ENCODE measurements around the gene RAI1.

RAI1 gene

DNA sequence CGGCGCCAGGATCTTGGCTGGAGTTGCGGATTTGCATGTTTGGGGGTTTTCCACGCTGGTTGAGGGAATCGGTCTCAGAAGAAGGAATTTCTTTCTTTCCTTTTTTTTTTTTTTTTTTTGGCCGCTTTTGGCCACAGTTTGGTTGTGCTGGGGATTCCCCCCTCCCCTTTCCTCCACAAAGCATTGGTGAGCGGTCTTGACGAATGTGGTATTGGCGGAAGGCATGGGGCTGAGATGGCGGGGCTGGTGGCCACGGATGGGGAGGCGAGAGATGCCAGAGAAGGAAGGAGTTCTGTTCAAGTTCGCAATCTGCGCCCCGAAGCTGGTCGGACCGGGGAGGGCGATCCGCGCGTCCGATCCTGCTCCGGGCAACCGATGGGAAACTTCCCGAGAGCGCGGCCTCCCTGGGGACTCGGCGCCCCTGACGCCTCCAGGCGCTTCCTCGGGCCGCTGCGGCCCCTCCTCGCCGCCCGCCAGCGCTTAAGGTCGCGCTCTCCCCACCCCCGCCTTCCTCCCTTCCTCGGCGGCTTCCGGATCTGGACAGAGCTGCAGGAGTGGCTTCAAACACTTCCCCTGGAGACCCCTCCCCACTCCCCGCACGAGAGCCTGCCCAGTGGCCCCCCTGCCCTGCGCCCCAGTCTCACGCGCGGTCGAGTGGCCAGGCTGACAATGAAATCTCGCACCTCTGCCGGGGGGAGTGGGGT is 43.2 kb downstream of the RAI1 start:
- Histone ChIP-seq H3K36me3 (ENCODE audit: control insufficient read depth, insufficient read depth, low read length) (no peaks in the 10 kb centered on the region), H3K4me1 (ENCODE audit: control insufficient read depth, insufficient read depth, low read length, poor library complexity, severe bottlenecking) (peaks cover 17% of the 10 kb centered on the region), H3K27me3 (replicated peaks; ENCODE audit: control insufficient read depth, insufficient read depth, low read length, poor library complexity, severe bottlenecking) (peaks cover 5% of the 10 kb centered on the region), H3K27ac (ENCODE audit: insufficient read depth, low read length, poor library complexity, severe bottlenecking) (no peak overlapping the region), H3K9me3 (ENCODE audit: control insufficient read depth, low read length) (no peaks in the 10 kb centered on the region), H3K4me3 (ENCODE audit: insufficient read depth, low read depth, low read length, poor library complexity, severe bottlenecking) (peak overlapping the region; percentile 66)
- DNase-seq: no peak

DNA sequence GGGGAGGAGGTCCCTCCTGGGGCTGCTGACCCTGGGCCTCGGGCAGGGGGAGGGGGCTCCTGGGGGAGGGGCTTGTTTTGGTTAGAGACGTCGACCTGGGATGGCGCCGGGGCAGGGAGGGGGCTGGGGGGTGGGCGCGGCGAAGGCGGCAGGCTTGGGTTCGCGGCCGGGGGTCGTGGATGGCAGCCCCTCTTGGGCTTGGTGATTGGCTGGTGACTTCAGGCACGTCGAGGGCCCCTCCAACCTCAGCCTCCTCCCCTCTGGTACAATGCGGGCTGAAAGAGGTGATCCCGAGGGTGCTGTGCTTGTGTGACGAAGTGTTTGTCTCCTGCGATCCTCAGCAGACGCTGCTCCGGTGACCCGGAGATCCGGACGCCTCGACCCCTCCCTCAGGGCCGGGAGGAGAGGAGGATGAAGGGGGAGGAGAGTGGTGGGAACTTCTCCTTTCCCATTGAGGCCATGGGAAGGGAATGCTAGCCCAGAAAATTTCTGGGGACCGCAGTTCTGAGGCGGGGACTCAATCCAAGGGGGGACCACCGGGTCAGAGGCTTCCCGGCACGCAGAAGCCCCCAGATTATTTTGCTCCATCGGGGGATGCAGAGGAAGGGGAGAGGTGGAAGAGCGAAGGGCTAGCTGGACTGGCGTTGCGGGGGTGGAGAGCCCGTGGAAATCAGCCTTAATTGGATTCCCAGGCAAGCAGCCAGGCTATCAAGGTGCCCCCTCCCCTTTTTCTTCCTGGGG is 43.9 kb downstream of the RAI1 start:
- peaks cover 5% of the 10 kb centered on the region for H3K27me3 ChIP-seq (replicated peaks; ENCODE audit: control insufficient read depth, insufficient read depth, low read length, poor library complexity, severe bottlenecking)
- H3K9me3 ChIP-seq (ENCODE audit: control insufficient read depth, low read length): no peaks in the 10 kb centered on the region
- H3K36me3 ChIP-seq (ENCODE audit: control insufficient read depth, insufficient read depth, low read length): no peaks in the 10 kb centered on the region
- H3K4me3 ChIP-seq (ENCODE audit: insufficient read depth, low read depth, low read length, poor library complexity, severe bottlenecking): peak overlapping the region; percentile 66
- H3K4me1 ChIP-seq (ENCODE audit: control insufficient read depth, insufficient read depth, low read length, poor library complexity, severe bottlenecking): peaks cover 17% of the 10 kb centered on the region
- no peak for DNase-seq
- H3K27ac ChIP-seq (ENCODE audit: insufficient read depth, low read length, poor library complexity, severe bottlenecking): no peak overlapping the region

DNA sequence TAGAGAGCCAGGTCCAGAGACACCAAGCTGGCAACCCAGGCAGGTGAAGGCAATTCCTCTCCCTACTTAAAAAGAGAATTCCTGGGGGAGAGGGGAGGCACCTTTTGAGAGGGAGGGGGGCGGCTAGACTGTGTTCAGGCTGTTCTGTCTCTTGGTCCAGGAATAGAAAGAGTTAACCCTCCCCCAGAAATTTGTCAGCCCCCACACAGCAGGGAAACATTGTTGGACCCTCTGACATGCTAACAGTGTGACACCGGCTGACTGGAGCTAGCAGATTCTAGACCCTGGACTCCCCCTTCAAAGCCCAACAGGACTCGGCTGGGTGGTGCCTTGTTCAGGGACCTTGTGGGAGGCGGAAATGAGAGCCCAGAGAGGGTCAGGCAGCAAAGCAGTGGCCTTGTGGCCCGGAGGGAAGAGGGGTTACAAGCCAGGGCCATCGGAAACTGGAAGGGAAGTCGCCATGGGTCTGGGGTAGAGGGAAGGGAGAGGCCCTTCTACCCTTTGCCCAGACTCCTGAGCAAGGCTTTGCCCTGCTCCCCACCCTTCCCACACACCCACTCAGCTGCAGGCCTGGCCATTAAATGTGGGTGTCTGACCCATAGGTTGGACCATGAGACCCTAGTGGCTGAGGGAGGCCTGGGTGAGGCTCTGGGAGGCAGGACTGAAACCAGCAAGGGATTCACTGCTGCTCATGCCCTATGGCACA is 44.6 kb downstream of the RAI1 start:
- no peak overlapping the region for H3K27ac ChIP-seq (ENCODE audit: insufficient read depth, low read length, poor library complexity, severe bottlenecking)
- DNase-seq: no peak
- H3K36me3 ChIP-seq (ENCODE audit: control insufficient read depth, insufficient read depth, low read length): no peaks in the 10 kb centered on the region
- no peaks in the 10 kb centered on the region for H3K9me3 ChIP-seq (ENCODE audit: control insufficient read depth, low read length)
- H3K4me3 ChIP-seq (ENCODE audit: insufficient read depth, low read depth, low read length, poor library complexity, severe bottlenecking): no peak overlapping the region
- H3K4me1 ChIP-seq (ENCODE audit: control insufficient read depth, insufficient read depth, low read length, poor library complexity, severe bottlenecking): peaks cover 17% of the 10 kb centered on the region
- peaks cover 1% of the 10 kb centered on the region for H3K27me3 ChIP-seq (replicated peaks; ENCODE audit: control insufficient read depth, insufficient read depth, low read length, poor library complexity, severe bottlenecking)

DNA sequence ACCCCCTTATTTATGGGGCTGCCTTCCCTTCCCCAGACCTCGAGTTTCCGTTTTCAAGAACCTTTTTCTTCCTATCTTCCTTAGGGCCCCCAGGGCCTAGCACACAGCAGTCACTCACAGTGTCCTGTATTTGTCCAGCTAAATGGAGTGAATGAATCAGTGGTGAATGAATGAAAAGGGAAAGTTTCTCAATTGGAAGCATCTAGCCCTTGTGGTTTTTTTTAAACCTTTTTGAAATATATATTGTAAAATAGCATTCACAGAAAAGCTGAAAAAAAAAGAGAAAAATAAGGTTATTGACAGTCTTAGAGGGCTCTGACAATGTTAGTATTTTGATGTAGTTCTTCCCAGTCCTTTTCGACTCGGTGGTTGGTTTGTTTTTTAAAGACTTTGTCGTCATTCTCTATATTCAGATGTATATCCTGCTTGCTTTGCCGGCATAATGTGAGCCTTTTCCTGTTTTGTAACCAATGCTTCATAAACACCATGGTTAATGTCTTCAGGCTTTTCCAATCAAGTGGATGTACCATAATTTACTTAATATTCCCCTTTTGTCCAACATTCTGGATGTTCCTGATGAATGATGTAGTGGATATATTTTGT is 45.3 kb downstream of the RAI1 start:
- H3K36me3 ChIP-seq (ENCODE audit: control insufficient read depth, insufficient read depth, low read length): no peaks in the 10 kb centered on the region
- H3K27me3 ChIP-seq (replicated peaks; ENCODE audit: control insufficient read depth, insufficient read depth, low read length, poor library complexity, severe bottlenecking): no peaks in the 10 kb centered on the region
- no peaks in the 10 kb centered on the region for H3K9me3 ChIP-seq (ENCODE audit: control insufficient read depth, low read length)
- no peak overlapping the region for H3K27ac ChIP-seq (ENCODE audit: insufficient read depth, low read length, poor library complexity, severe bottlenecking)
- no peak for DNase-seq
- H3K4me3 ChIP-seq (ENCODE audit: insufficient read depth, low read depth, low read length, poor library complexity, severe bottlenecking): no peak overlapping the region
- peaks cover 17% of the 10 kb centered on the region for H3K4me1 ChIP-seq (ENCODE audit: control insufficient read depth, insufficient read depth, low read length, poor library complexity, severe bottlenecking)

DNA sequence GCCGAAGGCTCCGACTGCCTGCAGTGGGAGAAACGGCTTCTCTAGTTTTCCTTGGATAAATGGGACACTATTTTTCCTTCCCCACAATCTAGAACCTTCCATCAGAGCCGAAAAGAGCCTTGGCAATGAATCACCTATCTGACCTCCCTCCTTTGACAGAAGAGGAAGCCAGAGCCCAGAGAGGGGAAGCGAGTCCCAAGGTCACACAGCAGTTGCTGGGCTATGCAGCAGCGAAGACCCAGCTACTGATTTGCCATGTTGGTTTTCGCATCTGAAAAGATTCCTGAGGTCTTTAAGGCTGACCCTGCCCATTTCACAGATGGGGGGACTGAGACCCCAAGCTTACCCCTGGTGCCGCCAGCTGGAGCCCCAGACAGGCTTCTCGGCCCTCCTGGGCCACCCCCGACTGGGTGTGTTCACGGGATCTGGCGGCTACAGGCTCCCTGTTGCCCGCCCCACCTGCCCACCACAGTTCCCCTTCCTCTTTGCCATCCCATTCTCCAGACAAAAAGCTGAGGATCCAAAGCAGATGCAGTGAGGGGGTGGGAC is 45.9 kb downstream of the RAI1 start:
- Histone ChIP-seq H3K4me1 (ENCODE audit: control insufficient read depth, insufficient read depth, low read length, poor library complexity, severe bottlenecking) (peaks cover 12% of the 10 kb centered on the region), H3K4me3 (ENCODE audit: insufficient read depth, low read depth, low read length, poor library complexity, severe bottlenecking) (no peak overlapping the region), H3K27me3 (replicated peaks; ENCODE audit: control insufficient read depth, insufficient read depth, low read length, poor library complexity, severe bottlenecking) (no peaks in the 10 kb centered on the region), H3K27ac (ENCODE audit: insufficient read depth, low read length, poor library complexity, severe bottlenecking) (no peak overlapping the region), H3K36me3 (ENCODE audit: control insufficient read depth, insufficient read depth, low read length) (no peaks in the 10 kb centered on the region), H3K9me3 (ENCODE audit: control insufficient read depth, low read length) (no peaks in the 10 kb centered on the region)
- DNase-seq: no peak

DNA sequence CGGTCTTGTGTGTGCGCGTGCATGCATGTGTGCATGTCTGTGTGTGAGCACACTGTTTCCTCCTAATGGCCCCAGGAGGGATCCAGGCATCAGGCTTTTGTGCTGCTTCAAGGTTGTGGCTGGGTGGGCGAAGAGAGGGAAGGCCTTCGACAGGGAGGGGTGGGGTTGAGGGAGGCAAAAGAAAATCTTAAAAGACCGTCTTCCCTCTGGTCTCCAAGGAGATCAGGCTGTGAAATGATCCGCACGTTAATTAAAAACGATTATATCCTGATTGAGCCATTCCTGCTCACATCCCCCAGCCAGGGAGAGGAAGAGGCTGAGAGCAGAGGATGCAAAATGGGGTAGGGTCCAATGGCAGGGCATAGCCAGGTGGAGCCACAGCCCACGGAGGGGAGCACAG is 46.9 kb downstream of the RAI1 start:
- H3K27ac ChIP-seq (ENCODE audit: insufficient read depth, low read length, poor library complexity, severe bottlenecking): no peak overlapping the region
- no peak for DNase-seq

DNA sequence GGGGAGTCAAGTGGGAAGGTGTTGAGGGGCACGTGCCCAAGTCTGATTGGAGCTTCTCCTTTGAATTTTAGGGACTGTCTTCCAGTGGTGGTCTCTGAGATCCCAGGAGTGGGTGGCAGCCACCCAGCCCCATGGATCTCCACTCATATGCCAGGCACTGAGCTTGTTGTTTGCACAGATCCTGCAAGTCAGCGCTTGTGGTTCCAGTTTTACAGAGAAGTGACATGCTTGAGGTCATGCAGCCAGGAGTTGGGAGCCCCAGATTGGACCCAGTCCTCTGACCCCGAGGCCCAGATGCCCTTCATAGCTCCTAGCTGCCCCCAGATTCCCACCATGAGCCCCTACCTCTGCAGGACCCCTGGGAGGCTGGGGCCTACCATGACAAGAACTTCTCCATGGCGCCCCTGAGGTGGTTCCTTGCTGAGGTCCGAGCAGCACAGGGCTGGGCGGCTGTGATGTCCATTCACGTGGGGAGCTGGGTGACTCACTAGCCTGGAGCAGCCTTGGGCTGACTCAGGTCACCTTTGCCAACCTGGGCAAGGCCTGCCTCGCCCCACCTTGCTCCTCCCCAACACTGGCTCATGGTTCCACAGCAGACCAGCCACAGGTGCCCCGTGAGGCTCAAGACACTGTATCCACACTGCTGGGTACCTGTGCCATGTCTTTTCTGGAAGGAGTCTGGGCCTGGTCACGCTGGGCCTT is 47.4 kb downstream of the RAI1 start:
- no peaks in the 10 kb centered on the region for H3K9me3 ChIP-seq (ENCODE audit: control insufficient read depth, low read length)

More for the DNA sequence above, 46.9 kb downstream of the RAI1 start:
- Histone ChIP-seq H3K9me3 (ENCODE audit: control insufficient read depth, low read length) (no peaks in the 10 kb centered on the region), H3K4me1 (ENCODE audit: control insufficient read depth, insufficient read depth, low read length, poor library complexity, severe bottlenecking) (peaks cover 3% of the 10 kb centered on the region), H3K27me3 (replicated peaks; ENCODE audit: control insufficient read depth, insufficient read depth, low read length, poor library complexity, severe bottlenecking) (no peaks in the 10 kb centered on the region), H3K4me3 (ENCODE audit: insufficient read depth, low read depth, low read length, poor library complexity, severe bottlenecking) (no peak overlapping the region), H3K36me3 (ENCODE audit: control insufficient read depth, insufficient read depth, low read length) (no peaks in the 10 kb centered on the region)

DNA sequence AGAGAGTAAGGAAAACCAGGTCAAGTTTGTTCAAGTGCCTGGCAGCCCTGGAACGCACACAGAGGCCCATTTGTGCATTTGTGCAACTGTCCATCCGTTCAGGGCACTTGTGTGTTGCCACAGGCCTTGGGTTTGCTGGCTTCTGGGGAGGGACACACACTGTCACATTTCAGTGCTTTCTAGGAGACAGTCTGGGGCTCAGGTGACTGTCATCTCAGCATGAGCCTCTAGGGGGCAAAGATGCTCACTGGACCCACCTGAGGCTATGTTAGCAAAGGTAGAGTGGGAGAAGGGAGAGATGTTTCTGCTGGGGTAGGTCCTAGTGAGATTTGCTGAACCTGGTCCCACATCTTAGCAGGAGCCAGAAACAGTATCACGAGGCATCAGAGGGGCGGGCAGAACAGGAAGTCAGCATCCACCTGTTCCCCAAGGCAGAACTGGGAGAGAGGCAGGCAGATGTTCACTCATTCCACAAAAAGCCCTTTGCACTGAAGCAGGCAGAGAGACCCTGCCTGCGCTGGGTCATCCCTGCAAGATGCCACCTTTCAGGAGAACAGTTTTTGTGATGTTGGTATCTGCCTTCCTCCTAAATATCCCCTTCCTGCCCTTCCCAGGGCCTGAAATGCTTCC is 48.5 kb downstream of the RAI1 start:
- no peaks in the 10 kb centered on the region for H3K4me1 ChIP-seq (ENCODE audit: control insufficient read depth, insufficient read depth, low read length, poor library complexity, severe bottlenecking)
- no peak overlapping the region for H3K4me3 ChIP-seq (ENCODE audit: insufficient read depth, low read depth, low read length, poor library complexity, severe bottlenecking)
- no peaks in the 10 kb centered on the region for H3K27me3 ChIP-seq (replicated peaks; ENCODE audit: control insufficient read depth, insufficient read depth, low read length, poor library complexity, severe bottlenecking)
- H3K36me3 ChIP-seq (ENCODE audit: control insufficient read depth, insufficient read depth, low read length): no peaks in the 10 kb centered on the region
- no peaks in the 10 kb centered on the region for H3K9me3 ChIP-seq (ENCODE audit: control insufficient read depth, low read length)
- no peak overlapping the region for H3K27ac ChIP-seq (ENCODE audit: insufficient read depth, low read length, poor library complexity, severe bottlenecking)
- DNase-seq: peak; percentile 18 to 28 (median 26)

More for the DNA sequence above, 47.4 kb downstream of the RAI1 start:
- no peak overlapping the region for H3K27ac ChIP-seq (ENCODE audit: insufficient read depth, low read length, poor library complexity, severe bottlenecking)
- H3K4me1 ChIP-seq (ENCODE audit: control insufficient read depth, insufficient read depth, low read length, poor library complexity, severe bottlenecking): peaks cover 3% of the 10 kb centered on the region
- H3K36me3 ChIP-seq (ENCODE audit: control insufficient read depth, insufficient read depth, low read length): no peaks in the 10 kb centered on the region
- H3K27me3 ChIP-seq (replicated peaks; ENCODE audit: control insufficient read depth, insufficient read depth, low read length, poor library complexity, severe bottlenecking): no peaks in the 10 kb centered on the region
- no peak overlapping the region for H3K4me3 ChIP-seq (ENCODE audit: insufficient read depth, low read depth, low read length, poor library complexity, severe bottlenecking)
- no peak for DNase-seq
